Neural progenitor cell (in vitro differentiated cells): ENCODE data around the gene KCTD10. TPM values are rescaled to one million over a fixed set of nuclear protein-coding genes. Genes with fewer than 3 reads are reported as not detected.

Experiments used
- DNase-seq: peaks from one replicate; pipeline ENCODE4 v3.0.0-alpha.2; 2016; ENCODE audit warnings: low spot score
- H2AFZ ChIP-seq: fragments of 200-600 bp; sonication (generic); replicated peaks from 2 replicates; pipeline ENCODE4 v1.6.1; 2016; ENCODE audit warnings: antibody characterized with exemption
- H3F3A ChIP-seq: fragments of 200-600 bp; sonication (generic); 2 replicates; pipeline ENCODE4 v1.6.1; 2016; ENCODE audit warnings: antibody characterized with exemption, low read depth
- H3K27ac ChIP-seq: fragments of 200-600 bp; sonication (generic); 2 replicates; pipeline ENCODE4 v1.5.1; 2016; ENCODE audit warnings: mild to moderate bottlenecking
- H3K27me3 ChIP-seq: fragments of 200-600 bp; sonication (generic); 2 replicates; pipeline ENCODE4 v1.6.1; 2016; ENCODE audit warnings: mild to moderate bottlenecking, moderate library complexity
- H3K36me3 ChIP-seq: fragments of 200-600 bp; sonication (generic); 2 replicates; pipeline ENCODE4 v1.5.1; 2016
- H3K4me1 ChIP-seq: fragments of 200-600 bp; sonication (generic); 2 replicates; pipeline ENCODE4 v1.6.1; 2016; ENCODE audit warnings: mixed run types
- H3K4me2 ChIP-seq: fragments of 200-600 bp; sonication (generic); 2 replicates; pipeline ENCODE4 v1.6.1; 2016
- H3K4me3 ChIP-seq: fragments of 200-600 bp; sonication (generic); 2 replicates; pipeline ENCODE4 v1.5.1; 2016
- H3K79me2 ChIP-seq: fragments of 200-600 bp; sonication (generic); 2 replicates; pipeline ENCODE4 v1.6.1; 2016; ENCODE audit warnings: low read depth
- H3K9ac ChIP-seq: fragments of 200-600 bp; sonication (generic); 2 replicates; pipeline ENCODE4 v1.6.1; 2016
- H3K9me3 ChIP-seq: fragments of 200-600 bp; sonication (generic); 2 replicates; pipeline ENCODE4 v1.5.1; 2016; ENCODE audit warnings: low read depth
- H4K20me1 ChIP-seq: fragments of 200-600 bp; sonication (generic); 2 replicates; pipeline ENCODE4 v1.6.1; 2016; ENCODE audit warnings: low read depth
- H3K27ac Mint-ChIP-seq: 3 replicates; pipeline ENCODE4 v1.8.0; 2021; ENCODE audit warnings: mixed read lengths
- H3K27me3 Mint-ChIP-seq: 2 replicates; pipeline ENCODE4 v1.8.0; 2022; ENCODE audit warnings: low read depth, mild to moderate bottlenecking, inconsistent platforms, moderate library complexity, mixed read lengths; ENCODE audit not compliant: insufficient read depth
- H3K36me3 Mint-ChIP-seq: 3 replicates; pipeline ENCODE4 v1.8.0; 2021; ENCODE audit warnings: mixed read lengths
- H3K4me1 Mint-ChIP-seq: 3 replicates; pipeline ENCODE4 v1.8.0; 2021; ENCODE audit warnings: mixed read lengths
- H3K4me3 Mint-ChIP-seq: 3 replicates; pipeline ENCODE4 v1.8.0; 2021; ENCODE audit warnings: mild to moderate bottlenecking, moderate library complexity, mixed read lengths
- H3K9me3 Mint-ChIP-seq: 3 replicates; pipeline ENCODE4 v1.8.0; 2020; ENCODE audit warnings: mixed read lengths
- CTCF ChIP-seq: fragments of 200-600 bp; sonication (generic); IDR thresholded peaks from 2 replicates; pipeline ENCODE4 v1.5.1; 2017; ENCODE audit warnings: antibody characterized with exemption, mild to moderate bottlenecking
- EZH2 ChIP-seq: fragments of 200-600 bp; sonication (generic); IDR thresholded peaks from 2 replicates; pipeline ENCODE4 v1.6.1; 2017; ENCODE audit warnings: antibody characterized with exemption, mild to moderate bottlenecking, moderate library complexity
- EZH2phosphoT487 ChIP-seq: fragments of 200-600 bp; sonication (generic); IDR thresholded peaks from 2 replicates; pipeline ENCODE4 v1.6.1; 2017; ENCODE audit warnings: antibody characterized with exemption
- total RNA-seq: library from RNA; depleted of rRNA; stranded (reverse); fragments of >200 nt; gene quantifications from 2 replicates; pipeline ENCODE4 v1.2.3, GENCODE V29; 2015; ENCODE audit warnings: low replicate concordance

Gene KCTD10
- total RNA-seq, 1 donor from 2014 or later, result 57.5 TPM

- H3K36me3 Mint-ChIP-seq, result peaks cover 39% of the 10 kb centered on the region
- H3K27ac Mint-ChIP-seq, result no peak overlapping the region
- H2AFZ ChIP-seq, result no peak overlapping the region
- H3K4me1 ChIP-seq, result no peaks in the 10 kb centered on the region
- no peak for TF ChIP-seq EZH2
- no peak for TF ChIP-seq EZH2phosphoT487
- TF ChIP-seq CTCF, result no peak
- H3K27me3 ChIP-seq, result no peaks in the 10 kb centered on the region
- no peak overlapping the region for H3K27ac ChIP-seq
- H3K9me3 Mint-ChIP-seq, result no peaks in the 10 kb centered on the region
- no peaks in the 10 kb centered on the region for H3F3A ChIP-seq
- H3K79me2 ChIP-seq, result no peaks in the 10 kb centered on the region
- H3K4me3 Mint-ChIP-seq, result no peak overlapping the region
- peaks cover 8% of the 10 kb centered on the region for H4K20me1 ChIP-seq
- H3K36me3 ChIP-seq, result no peaks in the 10 kb centered on the region
- H3K4me1 Mint-ChIP-seq, result no peaks in the 10 kb centered on the region
- H3K4me2 ChIP-seq, result no peak overlapping the region
- peaks cover 3% of the 10 kb centered on the region for H3K27me3 Mint-ChIP-seq
- no peak overlapping the region for H3K9ac ChIP-seq
- no peaks in the 10 kb centered on the region for H3K9me3 ChIP-seq
- DNase-seq, result no peak
- H3K4me3 ChIP-seq, result no peak overlapping the region
These were observed 27.1 kb downstream of the KCTD10 start for GRCh38 chr12:109449845-109450532.

GRCh38 chr12:109448707-109449390 lies 28.3 kb downstream of the KCTD10 start:
- Mint-ChIP-seq H3K36me3 (peaks cover 44% of the 10 kb centered on the region), H3K27me3 (peaks cover 3% of the 10 kb centered on the region), H3K9me3 (no peaks in the 10 kb centered on the region), H3K4me1 (peaks cover 4% of the 10 kb centered on the region), H3K27ac (no peak overlapping the region), H3K4me3 (no peak overlapping the region)
- Histone ChIP-seq H3K4me1 (no peaks in the 10 kb centered on the region), H3K27me3 (no peaks in the 10 kb centered on the region), H3K36me3 (no peaks in the 10 kb centered on the region), H3K79me2 (no peaks in the 10 kb centered on the region), H4K20me1 (peaks cover 8% of the 10 kb centered on the region), H3K4me3 (no peak overlapping the region), H3K9ac (no peak overlapping the region), H3F3A (no peaks in the 10 kb centered on the region), H3K4me2 (no peak overlapping the region), H3K27ac (no peak overlapping the region), H2AFZ (no peak overlapping the region), H3K9me3 (no peaks in the 10 kb centered on the region)
- TF ChIP-seq EZH2phosphoT487, result no peak
- no peak for TF ChIP-seq EZH2
- TF ChIP-seq CTCF, result no peak
- DNase-seq, result no peak

GRCh38 chr12:109448272-109448671 lies 28.8 kb downstream of the KCTD10 start:
- Histone ChIP-seq H3F3A (no peaks in the 10 kb centered on the region), H3K36me3 (no peaks in the 10 kb centered on the region), H3K9ac (no peak overlapping the region), H3K79me2 (no peaks in the 10 kb centered on the region), H3K27me3 (no peaks in the 10 kb centered on the region), H3K9me3 (no peaks in the 10 kb centered on the region), H3K4me3 (no peak overlapping the region), H4K20me1 (peaks cover 8% of the 10 kb centered on the region), H3K4me2 (no peak overlapping the region), H3K27ac (no peak overlapping the region), H3K4me1 (no peaks in the 10 kb centered on the region), H2AFZ (no peak overlapping the region)
- Mint-ChIP-seq H3K4me3 (no peak overlapping the region), H3K27me3 (peaks cover 3% of the 10 kb centered on the region), H3K4me1 (peaks cover 4% of the 10 kb centered on the region), H3K9me3 (no peaks in the 10 kb centered on the region), H3K36me3 (peaks cover 40% of the 10 kb centered on the region), H3K27ac (no peak overlapping the region)
- no peak for DNase-seq
- no peak for TF ChIP-seq EZH2phosphoT487

GRCh38 chr12:109447482-109447881 lies 29.6 kb downstream of the KCTD10 start:
- no peaks in the 10 kb centered on the region for H3K36me3 ChIP-seq
- peaks cover 8% of the 10 kb centered on the region for H4K20me1 ChIP-seq
- no peak overlapping the region for H3K9ac ChIP-seq
- no peaks in the 10 kb centered on the region for H3F3A ChIP-seq
- H3K4me3 ChIP-seq, result no peak overlapping the region
- Mint-ChIP-seq H3K27ac (no peak overlapping the region), H3K36me3 (peaks cover 40% of the 10 kb centered on the region), H3K9me3 (no peaks in the 10 kb centered on the region), H3K4me3 (no peak overlapping the region), H3K4me1 (peaks cover 4% of the 10 kb centered on the region), H3K27me3 (peaks cover 3% of the 10 kb centered on the region)
- no peaks in the 10 kb centered on the region for H3K4me1 ChIP-seq
- TF ChIP-seq EZH2phosphoT487, result no peak
- no peak for TF ChIP-seq EZH2
- TF ChIP-seq CTCF, result no peak
- no peaks in the 10 kb centered on the region for H3K27me3 ChIP-seq
- no peak for DNase-seq
- no peak overlapping the region for H3K27ac ChIP-seq
- no peaks in the 10 kb centered on the region for H3K79me2 ChIP-seq
- H2AFZ ChIP-seq, result no peak overlapping the region
- H3K9me3 ChIP-seq, result no peaks in the 10 kb centered on the region
- no peak overlapping the region for H3K4me2 ChIP-seq
